ENCODE measurements around the gene DHFR.
"Not testable (repeated sequence)": the region's sequence is repeated elsewhere in the genome, so short reads cannot be mapped to it uniquely, and the experiment has no call there.

Gene DHFR

DNA sequence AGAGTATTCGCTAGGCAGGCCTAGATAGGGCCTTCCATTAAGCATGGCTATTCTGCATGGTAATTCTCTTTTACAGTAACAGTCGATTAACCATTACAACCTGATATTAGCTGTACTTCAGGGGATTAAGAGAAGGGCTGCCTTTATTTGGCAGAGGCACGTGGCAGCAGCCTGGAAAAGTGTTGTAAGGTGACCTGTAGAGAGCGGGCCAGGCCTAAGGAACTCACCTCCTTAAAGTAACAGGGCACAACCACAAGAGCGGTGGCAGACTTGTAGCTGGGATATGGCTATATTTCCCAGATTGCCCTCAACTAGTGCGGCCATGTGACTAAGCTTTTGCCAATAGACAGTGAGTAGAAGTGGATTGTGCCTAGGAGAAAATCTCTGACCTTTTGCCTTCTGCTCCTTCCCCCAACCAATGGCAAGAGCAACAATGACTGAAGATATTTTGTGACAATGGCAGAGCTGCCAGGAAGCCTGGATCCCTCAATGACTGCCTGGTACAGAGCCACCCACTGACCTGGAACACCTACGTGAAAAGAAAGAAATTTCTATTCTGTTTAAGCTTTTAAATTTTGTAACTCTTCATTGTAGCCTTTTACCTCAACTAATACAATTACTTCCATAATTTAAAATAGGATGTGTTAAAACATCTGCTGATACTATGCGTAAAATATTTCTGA is 65.8 kb downstream of the DHFR start:
- Histone ChIP-seq H3K9ac (no peak overlapping the region), H3K4me2 (no peak overlapping the region), H3K27ac (no peak overlapping the region), H4K20me1 (no peaks in the 10 kb centered on the region), H3K4me1 (no peaks in the 10 kb centered on the region), H3K9me3 (no peaks in the 10 kb centered on the region), H3K36me3 (no peaks in the 10 kb centered on the region), H3K27me3 (no peaks in the 10 kb centered on the region), H3K4me3 (no peak overlapping the region)
- no peak for TF ChIP-seq Cebpa-rat (IDR thresholded peaks at IDR 0.05)

DNA sequence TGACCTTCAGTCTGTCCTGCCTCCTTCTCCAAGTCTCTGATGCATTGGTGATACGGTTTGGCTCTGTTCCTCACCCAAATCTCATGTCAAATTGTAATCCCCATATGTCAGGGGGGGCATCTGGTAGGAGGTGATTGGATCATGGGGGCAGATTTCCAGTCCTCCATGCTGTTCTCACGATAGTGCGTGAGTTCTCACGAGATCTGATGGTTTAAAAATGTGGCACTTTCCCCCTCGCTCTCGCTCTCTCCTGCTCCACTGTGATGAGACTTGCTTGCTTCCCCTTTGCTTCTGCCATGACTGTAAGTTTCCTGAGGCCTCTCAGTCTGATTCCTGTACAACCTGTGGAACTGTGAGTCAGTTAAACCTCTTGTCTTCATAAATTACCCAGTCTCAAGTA is 70.0 kb downstream of the DHFR start:
- no peaks in the 10 kb centered on the region for H4K20me1 ChIP-seq
- no peak overlapping the region for H3K9ac ChIP-seq
- no peak overlapping the region for H3K4me3 ChIP-seq
- H3K4me1 ChIP-seq, result no peaks in the 10 kb centered on the region
- H3K27me3 ChIP-seq, result no peaks in the 10 kb centered on the region
- H3K9me3 ChIP-seq, result no peaks in the 10 kb centered on the region
- H3K27ac ChIP-seq, result no peak overlapping the region
- no peaks in the 10 kb centered on the region for H3K36me3 ChIP-seq
- TF ChIP-seq Cebpa-rat (IDR thresholded peaks at IDR 0.05), result no peak
- H3K4me2 ChIP-seq, result no peak overlapping the region

DNA sequence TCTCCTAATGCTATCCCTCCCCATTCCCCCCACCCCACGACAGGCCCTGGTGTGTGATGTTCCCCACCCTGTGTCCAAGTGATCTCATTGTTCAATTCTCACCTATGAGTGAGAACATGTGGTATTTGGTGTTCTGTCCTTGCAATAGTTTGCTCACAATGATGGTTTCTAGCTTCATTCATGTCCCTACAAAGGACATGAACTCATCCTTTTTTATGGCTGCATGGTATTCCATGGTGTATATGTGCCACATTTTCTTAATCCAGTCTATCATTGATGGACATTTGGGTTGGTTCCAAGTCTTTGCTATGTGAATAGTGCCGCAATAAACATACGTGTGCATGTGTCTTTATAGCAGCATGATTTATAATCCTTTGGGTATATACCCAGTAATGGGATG is 74.5 kb downstream of the DHFR start:
- H3K9ac ChIP-seq, H3K27me3 ChIP-seq, H3K4me2 ChIP-seq, H3K4me1 ChIP-seq, H3K36me3 ChIP-seq, H3K4me3 ChIP-seq, H3K9me3 ChIP-seq, H4K20me1 ChIP-seq, H3K27ac ChIP-seq: not testable (repeated sequence)

DNA sequence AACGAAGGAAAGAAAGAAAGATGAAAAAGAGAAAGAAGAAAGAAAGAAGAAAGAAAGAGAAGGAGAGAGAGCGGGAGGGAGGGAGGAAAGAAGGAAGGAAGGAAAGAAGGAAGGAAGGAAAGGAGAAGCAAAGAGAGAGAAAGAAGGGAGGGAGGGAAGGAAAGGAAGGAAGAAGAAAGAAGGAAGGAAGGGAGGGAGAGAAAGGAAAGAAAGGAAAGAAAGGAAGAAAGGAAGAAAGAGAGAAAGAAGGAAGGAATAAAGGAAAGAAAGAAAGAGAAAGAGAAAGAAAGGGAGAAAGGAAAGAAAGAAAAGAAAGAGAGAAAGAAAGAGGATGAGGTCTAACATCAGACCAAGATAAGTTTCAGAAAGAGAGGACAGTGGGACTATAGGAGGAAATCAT is 75.7 kb downstream of the DHFR start:
- H3K4me1 ChIP-seq, result no peaks in the 10 kb centered on the region
- no peak overlapping the region for H3K9ac ChIP-seq
- no peak overlapping the region for H3K4me3 ChIP-seq
- no peaks in the 10 kb centered on the region for H3K9me3 ChIP-seq
- TF ChIP-seq Cebpa-rat (IDR thresholded peaks at IDR 0.05), result no peak
- H4K20me1 ChIP-seq, result no peaks in the 10 kb centered on the region
- no peaks in the 10 kb centered on the region for H3K27me3 ChIP-seq
- no peak overlapping the region for H3K27ac ChIP-seq
- H3K4me2 ChIP-seq, result no peak overlapping the region
- H3K36me3 ChIP-seq, result no peaks in the 10 kb centered on the region

DNA sequence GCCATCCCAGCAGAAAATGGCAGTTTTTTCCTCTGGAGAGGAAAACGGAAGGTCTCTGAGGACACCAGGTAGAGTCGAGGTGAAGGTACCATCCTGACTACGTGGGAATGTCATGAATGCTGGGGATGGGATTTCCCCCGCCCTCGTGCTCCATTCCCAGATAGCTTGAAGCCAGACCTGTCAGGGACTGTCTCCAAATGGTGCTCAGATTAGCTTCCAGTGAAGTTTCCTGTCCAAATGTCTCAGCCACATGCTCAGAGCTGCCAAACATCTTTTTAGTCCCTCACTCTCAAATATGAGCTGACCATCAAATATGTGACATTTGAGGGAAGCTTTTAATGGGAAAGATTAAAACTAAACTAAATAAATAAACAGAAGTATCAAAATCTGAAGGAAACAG is 77.1 kb downstream of the DHFR start:
- Histone ChIP-seq H3K27ac (no peak overlapping the region), H3K4me2 (no peak overlapping the region), H3K4me3 (no peak overlapping the region), H3K9ac (no peak overlapping the region), H4K20me1 (no peaks in the 10 kb centered on the region), H3K27me3 (no peaks in the 10 kb centered on the region), H3K36me3 (no peaks in the 10 kb centered on the region), H3K9me3 (no peaks in the 10 kb centered on the region), H3K4me1 (no peaks in the 10 kb centered on the region)
- no peak for TF ChIP-seq Cebpa-rat (IDR thresholded peaks at IDR 0.05)

DNA sequence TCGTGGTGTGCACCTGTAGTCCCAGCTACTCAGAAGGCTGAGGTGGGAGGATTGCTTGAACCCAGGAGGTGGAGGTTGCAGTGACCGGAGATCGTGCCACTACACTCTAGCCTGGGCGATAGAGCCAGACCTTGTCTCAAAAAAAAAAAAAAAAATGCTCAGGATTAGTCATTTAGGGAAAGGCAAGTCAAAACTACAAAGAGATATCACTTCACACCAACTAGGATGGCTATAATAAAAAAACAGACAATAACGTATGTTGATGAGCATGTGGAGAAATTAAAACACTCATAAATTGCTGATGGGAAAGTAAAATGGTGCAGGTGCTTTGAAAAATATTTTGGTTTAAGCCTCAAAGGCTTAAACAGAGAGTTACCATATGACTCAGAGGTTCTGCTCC is 78.4 kb downstream of the DHFR start:
- Histone ChIP-seq H3K4me1 (no peaks in the 10 kb centered on the region), H3K27me3 (peaks cover 5% of the 10 kb centered on the region), H3K27ac (no peak overlapping the region), H4K20me1 (no peaks in the 10 kb centered on the region), H3K4me3 (no peak overlapping the region), H3K9me3 (no peaks in the 10 kb centered on the region), H3K4me2 (no peak overlapping the region), H3K9ac (no peak overlapping the region), H3K36me3 (no peaks in the 10 kb centered on the region)
- no peak for TF ChIP-seq Cebpa-rat (IDR thresholded peaks at IDR 0.05)

Data from BLaER1 (cell line).